Activated CD8-positive, alpha-beta T cell treated with anti-CD3 and anti-CD28 coated beads for 36 hours (primary cell): Measurements from ENCODE around the gene TMA7B. TPM values are rescaled to one million over a fixed set of nuclear protein-coding genes. Genes with fewer than 3 reads are reported as not detected.

ENCODE experiments used
- ATAC-seq: fragments of 200-7000 bp; cut with Tn5 transposase; one replicate; pipeline ENCODE4 v1.10.0; 2021; ENCODE audit warnings: mild to moderate bottlenecking, moderate library complexity
- CTCF ChIA-PET: fragments of 350-600 bp; sonication (Branson Sonifier 250); formaldehyde crosslinking; loops from one replicate; lab custom pipeline; 2021; ENCODE audit warnings: antibody characterized with exemption; lab: Charles Lee
- POLR2A ChIA-PET: fragments of 350-600 bp; sonication (Branson Sonifier 250); formaldehyde crosslinking; loops from one replicate; lab custom pipeline; 2021; ENCODE audit warnings: antibody characterized with exemption; lab: Charles Lee
- DNase-seq: peaks from one replicate; pipeline ENCODE4 v3.0.0-alpha.2; 2020
- H3K27ac Mint-ChIP-seq: one replicate; pipeline ENCODE4 v1.8.0; 2021; ENCODE audit warnings: mild to moderate bottlenecking, mixed read lengths
- H3K27me3 Mint-ChIP-seq: one replicate; pipeline ENCODE4 v1.8.0; 2021; ENCODE audit warnings: mixed read lengths
- H3K36me3 Mint-ChIP-seq: one replicate; pipeline ENCODE4 v1.8.0; 2021; ENCODE audit warnings: low read depth, mixed read lengths
- H3K4me1 Mint-ChIP-seq: one replicate; pipeline ENCODE4 v1.8.0; 2021; ENCODE audit warnings: low read depth, mixed read lengths
- H3K4me3 Mint-ChIP-seq: one replicate; pipeline ENCODE4 v1.8.0; 2021; ENCODE audit warnings: mild to moderate bottlenecking, moderate library complexity, mixed read lengths
- H3K9me3 Mint-ChIP-seq: one replicate; pipeline ENCODE4 v1.8.0; 2021; ENCODE audit warnings: mixed read lengths
- CTCF ChIP-seq: fragments of 200-600 bp; IDR thresholded peaks from one replicate; pipeline ENCODE4 v1.8.0; 2022; ENCODE audit warnings: antibody characterized with exemption, mild to moderate bottlenecking
- intact Hi-C: fragments of 100-400 bp; cut with micrococcal nuclease; formaldehyde crosslinking; loops from one replicate; pipeline ENCODE4 v1.10.0; 2022
- total RNA-seq, 2 experiments: library from RNA; stranded (reverse); gene quantifications; one replicate each; pipeline ENCODE4 v1.2.3, GENCODE V29; 2021

Gene TMA7B
- total RNA-seq, 2 experiments from 2014 or later, result 2.2 to 2.3 TPM

DNA sequence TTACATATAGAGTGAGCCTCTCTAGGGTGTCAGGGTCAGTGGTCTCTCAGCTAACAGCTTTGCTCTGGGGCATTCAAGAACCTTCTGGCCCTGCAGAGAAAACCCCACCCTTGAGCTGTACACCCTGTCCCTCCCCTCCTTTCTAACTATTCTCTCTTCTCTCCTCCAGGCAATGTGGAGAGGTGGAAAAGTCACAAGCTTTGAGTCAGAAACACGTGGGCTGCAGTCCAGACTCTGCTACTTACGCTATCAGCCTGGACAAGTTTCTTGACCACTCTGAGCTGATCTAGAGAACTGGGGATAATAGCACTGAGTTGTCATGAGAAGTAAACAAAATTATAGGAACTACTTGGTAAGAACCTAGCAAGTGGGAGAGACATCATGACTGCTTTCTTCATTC, 23.8 kb downstream of the TMA7B start:
- Mint-ChIP-seq H3K27me3 (peaks cover 4% of the 10 kb centered on the region), H3K36me3 (no peaks in the 10 kb centered on the region), H3K27ac (no peak overlapping the region), H3K4me3 (no peak overlapping the region), H3K4me1 (peaks cover 38% of the 10 kb centered on the region), H3K9me3 (peaks cover 2% of the 10 kb centered on the region)
- ChIA-PET POLR2A (interaction anchor here (1.1 to 2.7 kb wide), 4 partner anchors 10 to 34 kb away, joined by 3 to 16 read pairs (median 4); partner anchors contain the start of gene FAM83F), CTCF (interaction anchor here (0.6 to 1.5 kb wide), 5 partner anchors 15 to 455 kb away, joined by 3 to 4 read pairs (median 3); no protein-coding TSS in a partner anchor)
- intact Hi-C loops, result no loop called here
- no peak for DNase-seq
- TF ChIP-seq CTCF, result no peak
- no peak for ATAC-seq

DNA sequence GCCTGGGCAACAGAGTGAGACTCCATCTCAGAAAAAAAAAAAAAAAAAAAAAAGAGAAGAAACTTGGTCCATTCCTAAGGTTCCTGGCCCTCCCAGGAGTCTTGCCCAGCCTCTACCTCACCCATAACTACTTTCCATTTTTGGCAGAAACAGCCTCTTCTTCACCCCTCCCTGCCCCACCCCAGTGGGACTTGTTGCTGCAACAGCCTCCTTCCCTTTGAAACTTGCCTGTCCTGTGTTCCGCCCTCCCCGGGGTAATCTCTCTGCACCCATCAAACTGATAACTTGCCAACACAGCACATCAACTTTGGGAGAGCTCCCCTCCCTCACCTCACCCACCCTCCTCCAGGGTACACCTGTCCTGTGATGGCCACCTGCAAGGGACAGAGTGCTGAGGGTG, 24.5 kb downstream of the TMA7B start:
- CTCF ChIA-PET, result interaction anchor here (0.6 to 2.2 kb wide), 6 partner anchors 9 to 456 kb away, joined by 3 to 5 read pairs (median 3); no protein-coding TSS in a partner anchor

DNA sequence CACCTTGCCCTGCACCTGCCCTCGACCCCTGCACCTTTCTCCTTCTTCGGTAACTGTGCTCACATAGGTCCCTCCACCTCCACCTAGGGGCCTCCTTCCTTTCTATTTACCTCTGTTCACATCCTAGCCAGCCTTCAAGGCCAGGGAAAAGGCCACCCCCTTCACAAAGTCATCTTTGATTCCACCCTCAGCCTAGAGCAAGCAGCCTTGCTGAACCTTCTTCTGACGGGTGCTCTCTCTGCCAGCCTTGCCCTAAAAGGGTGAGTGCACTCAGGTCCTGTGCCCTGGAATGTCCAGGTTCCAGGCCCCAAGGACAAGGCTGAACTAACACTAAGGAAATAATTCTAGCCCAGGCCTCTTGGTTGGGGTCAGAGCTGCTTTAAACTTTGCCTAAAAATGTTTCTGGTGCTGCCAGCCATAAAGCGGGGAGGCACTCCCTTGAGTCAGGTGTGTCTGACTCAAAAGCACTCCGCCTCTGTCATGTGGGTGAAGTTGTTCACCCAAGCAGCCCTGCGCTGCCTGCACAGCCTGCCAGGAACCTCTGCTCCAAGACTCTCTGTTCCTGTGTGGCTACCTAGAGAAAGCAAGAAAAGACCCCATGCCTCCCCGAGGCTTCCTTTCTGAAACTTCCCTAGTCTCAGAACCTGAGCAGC, 25.3 kb downstream of the TMA7B start:
- ATAC-seq (peak; percentile 94), DNase-seq (peak; percentile 68)
- ChIA-PET POLR2A (interaction anchor here (1.0 to 1.5 kb wide), 4 partner anchors 9 to 38 kb away, joined by 3 to 5 read pairs (median 3); partner anchors contain the start of gene FAM83F), CTCF (interaction anchor here (1.1 to 2.2 kb wide), 3 partner anchors 8 to 39 kb away, joined by 3 to 5 read pairs (median 3); no protein-coding TSS in a partner anchor)
- peaks cover 23% of the 10 kb centered on the region for H3K4me1 Mint-ChIP-seq
- peaks cover 4% of the 10 kb centered on the region for H3K27me3 Mint-ChIP-seq
- H3K27ac Mint-ChIP-seq, result peak overlapping the region; percentile 14
- H3K9me3 Mint-ChIP-seq, result no peaks in the 10 kb centered on the region
- no peak for TF ChIP-seq CTCF
- intact Hi-C loops, result no loop called here
- H3K36me3 Mint-ChIP-seq, result no peaks in the 10 kb centered on the region
- no peak overlapping the region for H3K4me3 Mint-ChIP-seq

More for the DNA sequence above, 24.5 kb downstream of the TMA7B start:
- H3K36me3 Mint-ChIP-seq, result no peaks in the 10 kb centered on the region
- no peak for TF ChIP-seq CTCF
- no peak for DNase-seq
- H3K27ac Mint-ChIP-seq, result no peak overlapping the region
- peaks cover 4% of the 10 kb centered on the region for H3K27me3 Mint-ChIP-seq
- H3K4me3 Mint-ChIP-seq, result no peak overlapping the region
- no peaks in the 10 kb centered on the region for H3K9me3 Mint-ChIP-seq
- H3K4me1 Mint-ChIP-seq, result peaks cover 31% of the 10 kb centered on the region
- intact Hi-C loops, result no loop called here
- POLR2A ChIA-PET, result interaction anchor here (1.1 to 2.7 kb wide), 5 partner anchors 9 to 37 kb away, joined by 3 to 16 read pairs (median 3); partner anchors contain the start of gene FAM83F
- ATAC-seq, result no peak

- Mint-ChIP-seq H3K27ac (no peak overlapping the region), H3K9me3 (no peaks in the 10 kb centered on the region), H3K27me3 (peaks cover 9% of the 10 kb centered on the region), H3K4me3 (no peak overlapping the region), H3K36me3 (no peaks in the 10 kb centered on the region), H3K4me1 (peaks cover 21% of the 10 kb centered on the region)
- intact Hi-C loops, result no loop called here
- CTCF ChIA-PET, result interaction anchor here (3.3 kb wide), 1 partner anchor 36 kb away, joined by 13 read pairs; no protein-coding TSS in a partner anchor
- POLR2A ChIA-PET, result interaction anchor here (0.5 kb wide), 1 partner anchor 10 kb away, joined by 3 read pairs; no protein-coding TSS in a partner anchor
- no peak for TF ChIP-seq CTCF
- DNase-seq (no peak), ATAC-seq (no peak)
Measured at GRCh38 chr22:39988386-39989114, 28.4 kb downstream of the TMA7B start.
